H1 (cell line): ENCODE results near the gene CCR9. TPM values are rescaled to one million over a fixed set of nuclear protein-coding genes. Genes with fewer than 3 reads are reported as not detected.

Experiments
- CTCF ChIA-PET: fragments of 300-600 bp; sonication (Branson Sonifier 250); formaldehyde crosslinking; loops from one replicate; lab custom pipeline; 2021; ENCODE audit not compliant: partially characterized antibody; lab: Charles Lee
- POLR2A ChIA-PET: fragments of 300-600 bp; sonication (Branson Sonifier 250); formaldehyde crosslinking; loops from one replicate; lab custom pipeline; 2021; ENCODE audit warnings: inconsistent platforms; ENCODE audit not compliant: partially characterized antibody; lab: Charles Lee
- DNase-seq, 2 experiments: peaks; one replicate each; pipeline versions ENCODE4 v3.0.0 to v3.0.0-alpha.2; 2010 to 2022; ENCODE audit warnings: low spot score in 2 of 2, low read depth in 1 of 2, mixed read lengths in 1 of 2
- FAIRE-seq: peaks from 2 replicates; lab custom pipeline; 2011; peaks lifted over from hg19 to GRCh38; lab: Jason Lieb, UNC
- H2AFZ ChIP-seq: 2 replicates; pipeline ENCODE4 v1.8.1; 2012; ENCODE audit warnings: low read length, inconsistent platforms
- H2AK5ac ChIP-seq: 2 replicates; pipeline ENCODE4 v1.6.1; 2013; ENCODE audit warnings: low read depth, low read length
- H2BK120ac ChIP-seq: replicated peaks from 2 replicates; pipeline ENCODE3; 2013; ENCODE audit warnings: low read depth, low read length, inconsistent platforms
- H2BK12ac ChIP-seq: 2 replicates; pipeline ENCODE4 v1.6.1; 2013; ENCODE audit warnings: low read depth, low read length
- H2BK15ac ChIP-seq: 2 replicates; pipeline ENCODE4 v1.6.1; 2013; ENCODE audit warnings: low read length
- H2BK20ac ChIP-seq: 2 replicates; pipeline ENCODE4 v1.6.1; 2013; ENCODE audit warnings: low read length
- H2BK5ac ChIP-seq: 2 replicates; pipeline ENCODE4 v1.6.1; 2013; ENCODE audit warnings: low read depth, low read length
- H3K14ac ChIP-seq: 2 replicates; pipeline ENCODE4 v1.6.1; 2013; ENCODE audit warnings: inconsistent platforms; ENCODE audit not compliant: insufficient read length
- H3K18ac ChIP-seq: 2 replicates; pipeline ENCODE4 v1.6.1; 2013; ENCODE audit warnings: low read length; ENCODE audit errors: extremely low read depth
- H3K23ac ChIP-seq: 2 replicates; pipeline ENCODE4 v1.6.1; 2013; ENCODE audit warnings: inconsistent platforms; ENCODE audit not compliant: insufficient read length
- H3K23me2 ChIP-seq: 2 replicates; pipeline ENCODE4 v1.6.1; 2013; ENCODE audit warnings: low read depth, low read length
- H3K27ac ChIP-seq: 2 replicates; pipeline ENCODE4 v1.6.1; 2011; ENCODE audit warnings: low read depth, low read length, inconsistent platforms
- H3K27me3 ChIP-seq, 4 experiments: replicated peaks in 1 of 4; 1 replicate in 1 of 4; 2 replicates in 3 of 4; pipeline versions ENCODE4 v1.6.1 to v1.8.1; 2011 to 2013; ENCODE audit warnings: low read length in 3 of 4, mild to moderate bottlenecking in 3 of 4, inconsistent platforms in 2 of 4, mixed read lengths in 2 of 4, moderate library complexity in 1 of 4; ENCODE audit not compliant: control insufficient read depth in 3 of 4, insufficient read depth in 3 of 4; ENCODE audit errors: extremely low read depth in 1 of 4
- H3K36me3 ChIP-seq, 4 experiments: 2 replicates each; pipeline versions ENCODE4 v1.6.1 to v1.8.1; 2011 to 2013; ENCODE audit warnings: mild to moderate bottlenecking in 4 of 4, low read length in 3 of 4, moderate library complexity in 2 of 4, control low read depth in 1 of 4, inconsistent platforms in 1 of 4; ENCODE audit not compliant: insufficient read depth in 4 of 4, control insufficient read depth in 2 of 4
- H3K4ac ChIP-seq: replicated peaks from 2 replicates; pipeline ENCODE3; 2013; ENCODE audit warnings: low read length, low read depth, mixed read lengths, inconsistent platforms; ENCODE audit not compliant: insufficient read length
- H3K4me1 ChIP-seq, 4 experiments: replicated peaks in 1 of 4; 1 replicate in 1 of 4; 2 replicates in 3 of 4; pipeline versions ENCODE4 v1.6.1 to v1.8.1; 2011 to 2013; ENCODE audit warnings: low read length in 3 of 4, inconsistent platforms in 2 of 4, mixed read lengths in 1 of 4; ENCODE audit not compliant: insufficient read depth in 4 of 4, control insufficient read depth in 3 of 4
- H3K4me2 ChIP-seq, 2 experiments: 2 replicates each; pipeline versions ENCODE4 v1.6.1 to v1.8.1; 2011 to 2013; ENCODE audit warnings: low read depth in 2 of 2, low read length in 2 of 2, control low read depth in 1 of 2, inconsistent platforms in 1 of 2, mild to moderate bottlenecking in 1 of 2; ENCODE audit not compliant: insufficient read depth in 1 of 2
- H3K4me3 ChIP-seq, 4 experiments: fragments of 200-600, 300-600 bp in 1 of 4; sonication (generic), shearing (Covaris generic), sonication (Bioruptor Twin) in 1 of 4; 2 replicates each; pipeline versions ENCODE4 v1.5.1 to v1.8.1; 2011 to 2016; ENCODE audit warnings: low read length in 4 of 4, low read depth in 3 of 4, control low read depth in 2 of 4, inconsistent platforms in 2 of 4, mild to moderate bottlenecking in 2 of 4, mixed read lengths in 1 of 4, moderate library complexity in 1 of 4; ENCODE audit not compliant: insufficient read depth in 2 of 4; ENCODE audit errors: extremely low read depth in 1 of 4
- H3K56ac ChIP-seq: replicated peaks from 2 replicates; pipeline ENCODE3; 2013; ENCODE audit warnings: low read depth, mild to moderate bottlenecking, mixed read lengths, low read length, inconsistent platforms; ENCODE audit not compliant: insufficient read length
- H3K79me1 ChIP-seq: 2 replicates; pipeline ENCODE4 v1.6.1; 2013; ENCODE audit warnings: low read depth, low read length, control low read depth
- H3K79me2 ChIP-seq, 2 experiments: 2 replicates each; pipeline versions ENCODE4 v1.6.1 to v1.8.1; 2012 to 2013; ENCODE audit warnings: low read length in 2 of 2, mild to moderate bottlenecking in 2 of 2, inconsistent platforms in 1 of 2; ENCODE audit not compliant: insufficient read depth in 2 of 2, control insufficient read depth in 1 of 2
- H3K9ac ChIP-seq, 4 experiments: replicated peaks in 1 of 4; 1 replicate in 1 of 4; 2 replicates in 3 of 4; pipeline versions ENCODE4 v1.6.1 to v1.8.1; 2011 to 2013; ENCODE audit warnings: low read depth in 3 of 4, low read length in 3 of 4, control low read depth in 2 of 4, mild to moderate bottlenecking in 2 of 4, moderate library complexity in 2 of 4, inconsistent platforms in 1 of 4; ENCODE audit errors: extremely low read depth in 1 of 4
- H3K9me3 ChIP-seq, 2 experiments: 2 replicates each; pipeline versions ENCODE4 v1.6.1 to v1.8.1; 2012 to 2013; ENCODE audit warnings: mild to moderate bottlenecking in 2 of 2, moderate library complexity in 2 of 2, control low read depth in 1 of 2, inconsistent platforms in 1 of 2, low read depth in 1 of 2, low read length in 1 of 2, mixed read lengths in 1 of 2; ENCODE audit not compliant: insufficient read depth in 2 of 2
- H4K20me1 ChIP-seq, 2 experiments: replicated peaks in 1 of 2; 2 replicates each; pipeline versions ENCODE3 to v1.8.1; 2011 to 2013; ENCODE audit warnings: inconsistent platforms in 2 of 2, low read length in 2 of 2, mild to moderate bottlenecking in 1 of 2; ENCODE audit not compliant: insufficient read depth in 2 of 2, control insufficient read depth in 1 of 2
- H4K5ac ChIP-seq: 2 replicates; pipeline ENCODE4 v1.6.1; 2013; ENCODE audit warnings: low read length, low read depth, mixed read lengths, inconsistent platforms; ENCODE audit not compliant: insufficient read length
- H4K8ac ChIP-seq: 2 replicates; pipeline ENCODE4 v1.8.0; 2013; ENCODE audit warnings: mild to moderate bottlenecking, moderate library complexity, low read length, inconsistent platforms; ENCODE audit not compliant: insufficient read depth; ENCODE audit errors: extremely low read depth
- H4K91ac ChIP-seq: replicated peaks from 2 replicates; pipeline ENCODE3; 2013; ENCODE audit warnings: low read length, mixed read lengths, inconsistent platforms; ENCODE audit not compliant: insufficient read length
- ASH2L ChIP-seq: fragments of 200-600, 300-600 bp; sonication (generic); IDR thresholded peaks from one replicate; pipeline ENCODE4 v1.7.1; 2017; ENCODE audit warnings: low read length
- CBX8 ChIP-seq: fragments of 300-800, 300-1000 bp; sonication (generic); IDR thresholded peaks from 2 replicates; pipeline ENCODE4 v1.7.1; 2016; ENCODE audit warnings: low read depth, low read length, borderline replicate concordance
- CHD2 ChIP-seq: IDR thresholded peaks from 2 replicates; pipeline ENCODE4 v1.6.1; 2012; ENCODE audit warnings: low read length, improper control_type of control experiment
- JUN ChIP-seq: IDR thresholded peaks from 2 replicates; pipeline ENCODE4 v1.6.1; 2011; ENCODE audit warnings: low read depth, mild to moderate bottlenecking, improper control_type of control experiment, low read length
- RAD21 ChIP-seq, 2 experiments: IDR thresholded peaks in 1 of 2; conservative IDR thresholded peaks in 1 of 2; 2 replicates each; pipeline ENCODE4 v1.6.1; 2011; ENCODE audit warnings: low read depth in 2 of 2, low read length in 2 of 2, improper control_type of control experiment in 1 of 2, inconsistent platforms in 1 of 2, mild to moderate bottlenecking in 1 of 2, moderate library complexity in 1 of 2
- RFX5 ChIP-seq: IDR thresholded peaks from 2 replicates; pipeline ENCODE4 v1.6.1; 2011; ENCODE audit warnings: low read depth, low read length, improper control_type of control experiment, borderline replicate concordance
- RNF2 ChIP-seq: fragments of 200-900, 300-1000 bp; sonication (generic); IDR thresholded peaks from 2 replicates; pipeline ENCODE4 v1.7.1; 2016; ENCODE audit warnings: borderline replicate concordance, low read depth, mild to moderate bottlenecking, antibody characterized with exemption, low read length; ENCODE audit not compliant: poor library complexity, severe bottlenecking; ENCODE audit errors: missing control alignments
- SAP30 ChIP-seq: fragments of 300-600 bp; sonication (generic); IDR thresholded peaks from 2 replicates; pipeline ENCODE4 v1.7.1; 2012; ENCODE audit warnings: low read length, moderate library complexity, mild to moderate bottlenecking, inconsistent platforms; ENCODE audit not compliant: insufficient read depth, insufficient replicate concordance
- SIRT6 ChIP-seq: IDR thresholded peaks from one replicate; pipeline ENCODE4 v1.7.1; 2012; ENCODE audit warnings: low read length, inconsistent platforms
- SP1 ChIP-seq: IDR thresholded peaks from 2 replicates; pipeline ENCODE4 v1.6.1; 2011; ENCODE audit warnings: low read depth, low read length
- SP4 ChIP-seq: IDR thresholded peaks from 2 replicates; pipeline ENCODE4 v1.6.1; 2012; ENCODE audit warnings: low read length, inconsistent platforms
- SUZ12 ChIP-seq: fragments of 200-600 bp; sonication (generic); IDR thresholded peaks from 2 replicates; pipeline ENCODE4 v1.6.1; 2012; ENCODE audit warnings: mild to moderate bottlenecking, inconsistent platforms, low read length, moderate library complexity, mixed read lengths
- YY1 ChIP-seq: IDR thresholded peaks from 2 replicates; pipeline ENCODE4 v1.6.1; 2011; ENCODE audit warnings: low read depth, mild to moderate bottlenecking, low read length
- WGBS, 2 experiments: shearing (Covaris generic) in 1 of 2; methylation state at CpG; one replicate each; pipeline versions ENCODE4 v1.1.6 to v1.1.7; 2013 to 2015; ENCODE audit warnings: low lambda C conversion rate in 2 of 2, mixed read lengths in 2 of 2, inconsistent platforms in 1 of 2, low coverage in 1 of 2, missing lambda C conversion rate in 1 of 2; ENCODE audit not compliant: insufficient replicate concordance in 2 of 2, insufficient coverage in 1 of 2, insufficient read length in 1 of 2; ENCODE audit errors: extremely low coverage in 1 of 2, missing lambda C conversion rate in 1 of 2; 5-methylcytosine and 5-hydroxymethylcytosine counted together
- polyA plus RNA-seq, 7 experiments: library from polyadenylated mRNA; depleted of rRNA in 3 of 7; stranded (reverse) in 5 of 7; unstranded in 2 of 7; fragments of >200 nt in 5 of 7; fragments of 200-250 nt in 2 of 7; gene quantifications; 1 replicate in 5 of 7; 2 replicates in 1 of 7; 4 replicates in 1 of 7; pipeline versions ENCODE4 v1.2.1 to v1.2.3, GENCODE V29; 2011 to 2013; ENCODE audit warnings: missing spikeins in 2 of 7, mixed read lengths in 2 of 7
- total RNA-seq: library from RNA; stranded (reverse); fragmentation: NEBNext Ultra II Directional; extraction: Animal tissue kit (Norgen Biotek cat#: 25700); gene quantifications from 2 replicates; pipeline ENCODE4 v1.2.1, GENCODE V29; 2021
- TF ChIP-seq, protein P1 (sequence below): IDR thresholded peaks from 2 replicates; pipeline ENCODE4 v1.6.1; 2012; ENCODE audit warnings: inconsistent platforms

CCR9 gene
- total and polyA plus RNA-seq, 2 of the 8 experiments (the other 6 are each of a cell fraction or from before 2014, with no cell fraction given): not detected

DNA sequence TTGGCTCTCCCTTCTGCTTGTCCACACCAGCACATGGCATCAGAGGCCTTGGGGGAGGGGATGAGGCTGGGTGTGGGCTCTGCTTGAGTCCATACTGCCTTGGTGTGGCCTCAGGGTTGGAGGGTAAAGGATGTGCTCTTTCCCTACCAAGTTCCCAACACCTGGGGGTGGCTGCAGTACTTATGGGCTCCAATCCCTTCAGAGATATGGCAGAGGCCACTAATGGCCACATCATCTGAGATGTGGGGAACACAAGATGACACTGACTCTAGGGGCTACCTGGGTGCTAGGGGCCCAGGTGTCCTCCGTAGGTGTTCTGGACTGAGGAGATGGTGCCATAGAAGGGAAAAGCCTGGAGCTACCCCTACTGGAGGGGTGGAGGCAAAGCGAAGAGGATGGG lies 63.8 kb downstream of the CCR9 start:
- Histone ChIP-seq H3K23ac (no peak overlapping the region), H2BK12ac (no peak overlapping the region), H3K9ac (no peak overlapping the region), H3K9me3 (no peaks in the 10 kb centered on the region), H3K79me1 (no peaks in the 10 kb centered on the region), H2BK120ac (no peak overlapping the region), H3K27ac (no peak overlapping the region), H2BK15ac (no peak overlapping the region), H3K14ac (no peak overlapping the region), H3K4ac (no peak overlapping the region), H2AK5ac (no peak overlapping the region), H3K4me2 (no peak overlapping the region), H4K20me1 (peaks cover 0 to 2% of the 10 kb centered on the region in 2 experiments), H4K5ac (no peak overlapping the region), H2AFZ (no peak overlapping the region), H4K91ac (no peak overlapping the region), H2BK5ac (no peak overlapping the region), H2BK20ac (no peak overlapping the region), H3K18ac (no peak overlapping the region), H3K4me3 (no peak overlapping the region), H3K79me2 (no peaks in the 10 kb centered on the region), H3K4me1 (no peaks in the 10 kb centered on the region), H3K36me3 (peaks cover 13 to 69% (median 59%) of the 10 kb centered on the region in 4 experiments; a peak in 7 of 8 replicates), H3K27me3 (no peaks in the 10 kb centered on the region; a peak in 1 of 7 replicates), H3K23me2 (no peaks in the 10 kb centered on the region), H4K8ac (no peak overlapping the region), H3K56ac (no peak overlapping the region)
- ChIA-PET POLR2A (no interaction called here), CTCF (interaction anchor here (0.8 to 2.7 kb wide), 5 partner anchors 11 to 129 kb away, joined by 3 to 20 read pairs (median 5); no protein-coding TSS in a partner anchor)
- DNase-seq (no peak), FAIRE-seq (no peak)
- WGBS, 2 experiments: 86% methylated on average over 2 of the region's 2 CpGs; no CpG with 5 or more reads in 1 of the 2 experiments
- TF ChIP-seq CHD2 (no peak), JUN (no peak), RFX5 (no peak), SP4 (no peak), ASH2L (no peak), RNF2 (no peak), SP1 (no peak), RAD21 (IDR thresholded peaks at IDR 0.05 in 1 of 2, conservative IDR thresholded peaks at IDR 0.05 in 1 of 2; ENCODE audit: low read depth in 2 of 2, low read length in 2 of 2) (no peak), CBX8 (no peak), YY1 (no peak), SAP30 (no peak), SIRT6 (no peak), SUZ12 (no peak)
- TF ChIP-seq, protein P1, sequence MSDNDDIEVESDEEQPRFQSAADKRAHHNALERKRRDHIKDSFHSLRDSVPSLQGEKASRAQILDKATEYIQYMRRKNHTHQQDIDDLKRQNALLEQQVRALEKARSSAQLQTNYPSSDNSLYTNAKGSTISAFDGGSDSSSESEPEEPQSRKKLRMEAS: no peak
